Keratinocyte (primary cell): ENCODE measurements around the gene KCNMA1. TPM values are rescaled to one million over a fixed set of nuclear protein-coding genes. Genes with fewer than 3 reads are reported as not detected.

Experiments
- DNase-seq: peaks from one replicate; pipeline ENCODE4 v3.0.0-alpha.2; 2011; ENCODE audit warnings: low read depth, missing footprints, low spot score
- FAIRE-seq: peaks from 2 replicates; lab custom pipeline; 2011; peaks lifted over from hg19 to GRCh38; lab: Jason Lieb, UNC
- H2AFZ ChIP-seq: 2 replicates; pipeline ENCODE4 v1.6.0; 2012; ENCODE audit warnings: low read length, control low read depth, inconsistent platforms; ENCODE audit not compliant: control insufficient read depth
- H3K27ac ChIP-seq: 2 replicates; pipeline ENCODE4 v1.5.1; 2011; ENCODE audit warnings: low read length; ENCODE audit not compliant: control insufficient read depth, insufficient read depth
- H3K27me3 ChIP-seq: 3 replicates; pipeline ENCODE4 v1.6.0; 2011; ENCODE audit warnings: low read length; ENCODE audit not compliant: control insufficient read depth, insufficient read depth; ENCODE audit errors: extremely low read depth
- H3K36me3 ChIP-seq, 2 experiments: 2 replicates in 1 of 2; 3 replicates in 1 of 2; pipeline ENCODE4 v1.5.1; 2011; ENCODE audit warnings: low read length in 2 of 2, mild to moderate bottlenecking in 1 of 2; ENCODE audit not compliant: control insufficient read depth in 2 of 2, insufficient read depth in 2 of 2; ENCODE audit errors: extremely low read depth in 1 of 2
- H3K4me1 ChIP-seq: 3 replicates; pipeline ENCODE4 v1.5.1; 2011; ENCODE audit warnings: low read length; ENCODE audit not compliant: control insufficient read depth, insufficient read depth; ENCODE audit errors: extremely low read depth
- H3K4me2 ChIP-seq: 3 replicates; pipeline ENCODE4 v1.6.0; 2011; ENCODE audit warnings: low read depth, low read length; ENCODE audit not compliant: control insufficient read depth, insufficient read depth; ENCODE audit errors: extremely low read depth
- H3K4me3 ChIP-seq, 3 experiments: fragments of 200-600 bp in 1 of 3; sonication (generic) in 1 of 3; 2 replicates in 2 of 3; 3 replicates in 1 of 3; pipeline ENCODE4 v1.5.1; 2011 to 2016; ENCODE audit warnings: low read length in 3 of 3, mild to moderate bottlenecking in 3 of 3, control low read depth in 2 of 3, inconsistent platforms in 1 of 3, low read depth in 1 of 3, mixed read lengths in 1 of 3, mixed run types in 1 of 3, moderate library complexity in 1 of 3; ENCODE audit not compliant: control insufficient read depth in 2 of 3, insufficient read depth in 2 of 3; ENCODE audit errors: extremely low read depth in 1 of 3
- H3K79me2 ChIP-seq: 2 replicates; pipeline ENCODE4 v1.6.0; 2012; ENCODE audit warnings: low read length; ENCODE audit not compliant: control insufficient read depth, insufficient read depth
- H3K9ac ChIP-seq: 3 replicates; pipeline ENCODE4 v1.6.0; 2011; ENCODE audit warnings: low read length; ENCODE audit not compliant: control insufficient read depth, insufficient read depth; ENCODE audit errors: extremely low read depth
- H3K9me1 ChIP-seq: 3 replicates; pipeline ENCODE4 v1.6.0; 2011; ENCODE audit warnings: low read length; ENCODE audit not compliant: control insufficient read depth, insufficient read depth; ENCODE audit errors: extremely low read depth
- H3K9me3 ChIP-seq: 2 replicates; pipeline ENCODE4 v1.5.1; 2012; ENCODE audit warnings: low read depth, low read length; ENCODE audit not compliant: control insufficient read depth
- H4K20me1 ChIP-seq: 3 replicates; pipeline ENCODE4 v1.6.0; 2011; ENCODE audit warnings: low read length; ENCODE audit not compliant: control insufficient read depth, insufficient read depth; ENCODE audit errors: extremely low read depth
- EZH2 ChIP-seq: IDR thresholded peaks from one replicate; pipeline ENCODE4 v1.6.1; 2012; ENCODE audit warnings: inconsistent platforms, mild to moderate bottlenecking, low read length, moderate library complexity
- dilution Hi-C: fragments of 300-500 bp; cut with MboI; formaldehyde crosslinking; loops from one replicate; pipeline ENCODE4 v1.7.0; 2020; ENCODE audit warnings: low sequenced_read_pairs; ENCODE audit not compliant: extremely low pct_ligation_motif_present
- polyA plus RNA-seq, 5 experiments: library from polyadenylated mRNA; depleted of rRNA in 3 of 5; stranded (reverse) in 3 of 5; stranded (forward) in 1 of 5; unstranded in 1 of 5; fragments of >200 nt; gene quantifications; 1 replicate in 1 of 5; 2 replicates in 3 of 5; 3 replicates in 1 of 5; pipeline versions ENCODE4 v1.2.1 to v1.2.3, GENCODE V29; 2011 to 2012; ENCODE audit warnings: missing spikeins in 2 of 5, low read depth in 1 of 5, low replicate concordance in 1 of 5
- TF ChIP-seq, protein P1 (sequence below), 3 experiments: IDR thresholded peaks in 1 of 3; conservative IDR thresholded peaks in 1 of 3; optimal IDR thresholded peaks in 1 of 3; 2 replicates in 2 of 3; 3 replicates in 1 of 3; pipeline versions ENCODE3 to v1.5.1; 2011; ENCODE audit warnings: low read length in 3 of 3, mild to moderate bottlenecking in 3 of 3, moderate library complexity in 2 of 3, control low read depth in 1 of 3, inconsistent platforms in 1 of 3; ENCODE audit not compliant: insufficient read depth in 2 of 3; ENCODE audit errors: extremely low read depth in 1 of 3

KCNMA1 gene
- polyA plus RNA-seq, 1 donor (not counting 4 experiments of a cell fraction or from before 2014, with no cell fraction given): 6.3 TPM

DNA sequence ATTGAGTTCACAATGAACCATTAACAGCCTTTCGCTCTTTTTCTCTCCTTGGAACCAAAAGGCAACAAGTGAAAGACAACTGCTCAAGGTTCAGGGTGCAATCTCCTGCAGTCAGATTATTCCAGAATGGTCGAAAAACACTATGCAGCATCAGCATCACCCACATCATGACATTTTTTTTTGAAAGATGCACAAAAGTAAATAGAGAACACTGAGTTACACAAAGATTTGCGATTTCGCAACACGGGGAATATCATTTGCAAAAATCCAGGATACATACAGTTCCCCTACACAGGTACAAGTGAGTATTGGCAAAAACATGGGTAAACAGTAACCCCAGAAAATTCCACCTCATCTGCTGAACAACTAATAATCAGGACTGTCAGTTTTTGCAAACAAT lies 611.5 kb downstream of the KCNMA1 start:
- no peaks in the 10 kb centered on the region for H3K27me3 ChIP-seq
- no peak for FAIRE-seq

DNA sequence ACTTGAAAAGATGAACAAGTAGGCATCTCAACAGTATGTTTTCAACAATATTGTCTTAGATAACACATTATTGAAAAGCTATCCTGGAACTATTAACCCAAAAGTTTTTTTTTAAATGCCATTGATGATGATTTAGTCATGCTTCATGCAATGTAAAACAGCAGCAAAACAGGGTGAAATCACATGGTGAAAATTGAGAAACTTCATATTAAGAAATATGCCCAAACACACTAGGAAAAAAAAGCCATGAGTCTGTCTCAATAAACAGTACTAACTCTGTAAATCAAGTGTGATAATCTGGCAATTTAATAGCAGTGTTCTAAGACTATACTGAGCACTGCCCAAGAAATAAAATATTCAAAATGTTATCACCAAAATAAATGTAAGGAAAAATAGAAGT lies 613.1 kb downstream of the KCNMA1 start:
- Histone ChIP-seq H3K9me1 (no peaks in the 10 kb centered on the region), H3K4me2 (no peak overlapping the region), H3K9me3 (no peaks in the 10 kb centered on the region), H3K27me3 (no peaks in the 10 kb centered on the region), H3K36me3 (no peaks in the 10 kb centered on the region), H3K4me1 (no peaks in the 10 kb centered on the region), H3K4me3 (no peak overlapping the region), H3K27ac (no peak overlapping the region), H2AFZ (no peak overlapping the region), H4K20me1 (no peaks in the 10 kb centered on the region), H3K9ac (no peak overlapping the region), H3K79me2 (no peaks in the 10 kb centered on the region)
- DNase-seq (no peak), FAIRE-seq (no peak)
- dilution Hi-C loops: no loop called here
- no peak for TF ChIP-seq EZH2
- TF ChIP-seq, protein P1, sequence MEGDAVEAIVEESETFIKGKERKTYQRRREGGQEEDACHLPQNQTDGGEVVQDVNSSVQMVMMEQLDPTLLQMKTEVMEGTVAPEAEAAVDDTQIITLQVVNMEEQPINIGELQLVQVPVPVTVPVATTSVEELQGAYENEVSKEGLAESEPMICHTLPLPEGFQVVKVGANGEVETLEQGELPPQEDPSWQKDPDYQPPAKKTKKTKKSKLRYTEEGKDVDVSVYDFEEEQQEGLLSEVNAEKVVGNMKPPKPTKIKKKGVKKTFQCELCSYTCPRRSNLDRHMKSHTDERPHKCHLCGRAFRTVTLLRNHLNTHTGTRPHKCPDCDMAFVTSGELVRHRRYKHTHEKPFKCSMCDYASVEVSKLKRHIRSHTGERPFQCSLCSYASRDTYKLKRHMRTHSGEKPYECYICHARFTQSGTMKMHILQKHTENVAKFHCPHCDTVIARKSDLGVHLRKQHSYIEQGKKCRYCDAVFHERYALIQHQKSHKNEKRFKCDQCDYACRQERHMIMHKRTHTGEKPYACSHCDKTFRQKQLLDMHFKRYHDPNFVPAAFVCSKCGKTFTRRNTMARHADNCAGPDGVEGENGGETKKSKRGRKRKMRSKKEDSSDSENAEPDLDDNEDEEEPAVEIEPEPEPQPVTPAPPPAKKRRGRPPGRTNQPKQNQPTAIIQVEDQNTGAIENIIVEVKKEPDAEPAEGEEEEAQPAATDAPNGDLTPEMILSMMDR (optimal IDR thresholded peaks at IDR 0.05 in 1 of 3, IDR thresholded peaks at IDR 0.05 in 1 of 3, conservative IDR thresholded peaks at IDR 0.05 in 1 of 3; ENCODE audit: extremely low read depth in 1 of 3, insufficient read depth in 2 of 3, low read length in 3 of 3): no peak

More for the DNA sequence above, 611.5 kb downstream of the KCNMA1 start:
- Histone ChIP-seq H3K9me3 (no peaks in the 10 kb centered on the region), H4K20me1 (no peaks in the 10 kb centered on the region), H3K4me1 (no peaks in the 10 kb centered on the region), H3K4me3 (no peak overlapping the region), H3K27ac (no peak overlapping the region), H3K9ac (no peak overlapping the region), H2AFZ (no peak overlapping the region), H3K36me3 (no peaks in the 10 kb centered on the region), H3K9me1 (no peaks in the 10 kb centered on the region), H3K79me2 (no peaks in the 10 kb centered on the region), H3K4me2 (no peak overlapping the region)
- dilution Hi-C loops: no loop called here
- no peak for DNase-seq
- TF ChIP-seq, protein P1 (optimal IDR thresholded peaks at IDR 0.05 in 1 of 3, IDR thresholded peaks at IDR 0.05 in 1 of 3, conservative IDR thresholded peaks at IDR 0.05 in 1 of 3; ENCODE audit: extremely low read depth in 1 of 3, insufficient read depth in 2 of 3, low read length in 3 of 3): no peak
- no peak for TF ChIP-seq EZH2
